Heart left ventricle (tissue), 13 donors: ENCODE measurements around the gene NIFK.

Source experiments
- CTCF ChIP-seq, 12 donors: fragments of 200-600 bp; sonication (generic) in 4 of 12; IDR thresholded peaks; one replicate each; pipeline versions ENCODE4 v1.5.0 to v1.8.0; 2018 to 2022; ENCODE audit warnings: antibody characterized with exemption in 12 of 12, mild to moderate bottlenecking in 5 of 12
- POLR2A ChIP-seq, 2 donors: fragments of 450-650 bp; IDR thresholded peaks; one replicate each; pipeline ENCODE4 v1.6.1; 2017; ENCODE audit warnings: antibody characterized with exemption in 2 of 2, mild to moderate bottlenecking in 2 of 2, moderate library complexity in 2 of 2
- donor health status: ischemic (EF 13 %, LVEDD 7.1; RV severe dilation, severe dysfunction).
- donor health status: DM: no; HTN: yes; CAD: no.
- donor health status: DM: no; HTN: no; CAD: no.
- donor health status: ischemic (EF 25% LVEDD 6.9; RV normal size, moderate dysfunction).
- donor health status: ischemic (EF 25% LVEDD 5.7; RV mildly dilated, moderate dysfunction).
- donor health status: ischemic (EF 35%, LVEDD 5.7; RV mildly dilated, moderate dysfunction).
- donor health status: nonischemic (EF 11% LVEDD 7.7; RV severe dilation, severe dysfunction).
- donor health status: DM: yes; HTN: yes; CAD: no.
- donor health status: PGD.
- donor health status: ischemic (EF 29% LVEDD 5.4; RV normal size, mild dysfunction).
- donor health status: nonischemic (EF 23%, LVEDD 6.1; RV moderate dilation, normal function).

- TF ChIP-seq POLR2A (IDR thresholded peaks at IDR 0.05) (no peak), CTCF (IDR thresholded peaks at IDR 0.05) (no peak)
Measured at GRCh38 chr2:121776361-121776760, 39.7 kb upstream of the NIFK start.
